ENCODE data around the gene CARD11.
"Not testable (repeated sequence)": the region's sequence is repeated elsewhere in the genome, so short reads cannot be mapped to it uniquely, and the experiment has no call there.

Gene CARD11

GRCh38 chr7:3064067-3064466 lies 20.4 kb upstream of the CARD11 start:
- no peak for DNase-seq (ENCODE audit: low read depth, low spot score)

- DNase-seq (ENCODE audit: low read depth, low spot score): no peak
Observed at GRCh38 chr7:3063016-3063753, 19.5 kb upstream of the CARD11 start.

- no peak for DNase-seq (ENCODE audit: low read depth, low spot score)
Observed at GRCh38 chr7:3057066-3057420, 13.4 kb upstream of the CARD11 start.

GRCh38 chr7:3056234-3057065 lies 12.8 kb upstream of the CARD11 start:
- no peak for DNase-seq (ENCODE audit: low read depth, low spot score)

- no peak for DNase-seq (ENCODE audit: low read depth, low spot score)
Observed at GRCh38 chr7:3055626-3056025, 12.0 kb upstream of the CARD11 start.

- no peak for DNase-seq (ENCODE audit: low read depth, low spot score)
Observed at GRCh38 chr7:3042861-3043489, 692 bp downstream of the CARD11 start.

- DNase-seq (ENCODE audit: low read depth, low spot score): no peak
Observed at GRCh38 chr7:3041986-3042675, 1.5 kb downstream of the CARD11 start.

GRCh38 chr7:3039787-3040186 lies 3.9 kb downstream of the CARD11 start:
- DNase-seq (ENCODE audit: low read depth, low spot score): no peak

GRCh38 chr7:3038011-3038410 lies 5.7 kb downstream of the CARD11 start:
- not testable (repeated sequence) for DNase-seq (ENCODE audit: low read depth, low spot score)

GRCh38 chr7:3037259-3037658 lies 6.4 kb downstream of the CARD11 start:
- no peak for DNase-seq (ENCODE audit: low read depth, low spot score)

GRCh38 chr7:3034591-3035150 lies 9.0 kb downstream of the CARD11 start:
- DNase-seq (ENCODE audit: low read depth, low spot score): no peak

GRCh38 chr7:3033581-3033980 lies 10.1 kb downstream of the CARD11 start:
- no peak for DNase-seq (ENCODE audit: low read depth, low spot score)

- no peak for DNase-seq (ENCODE audit: low read depth, low spot score)
Observed at GRCh38 chr7:3033136-3033535, 10.5 kb downstream of the CARD11 start.

- no peak for DNase-seq (ENCODE audit: low read depth, low spot score)
Observed at GRCh38 chr7:3032256-3032655, 11.4 kb downstream of the CARD11 start.

GRCh38 chr7:3029138-3029537 lies 14.5 kb downstream of the CARD11 start:
- DNase-seq (ENCODE audit: low read depth, low spot score): no peak

- no peak for DNase-seq (ENCODE audit: low read depth, low spot score)
Observed at GRCh38 chr7:3028758-3029093, 14.9 kb downstream of the CARD11 start.

- DNase-seq (ENCODE audit: low read depth, low spot score): no peak
Observed at GRCh38 chr7:3028071-3028757, 15.5 kb downstream of the CARD11 start.

GRCh38 chr7:3027005-3027845 lies 16.4 kb downstream of the CARD11 start:
- DNase-seq (ENCODE audit: low read depth, low spot score): no peak

GRCh38 chr7:3025616-3026015 lies 18.1 kb downstream of the CARD11 start:
- no peak for DNase-seq (ENCODE audit: low read depth, low spot score)

- DNase-seq (ENCODE audit: low read depth, low spot score): no peak
Observed at GRCh38 chr7:3021825-3022224, 21.8 kb downstream of the CARD11 start.

All from smooth muscle cell of the brain vasculature (primary cell).